ENCODE results near the gene PCDH9.

PCDH9 gene

GRCh38 chr13:66693656-66694055 lies 536.5 kb downstream of the PCDH9 start:
- TF ChIP-seq CTCF (conservative IDR thresholded peaks at IDR 0.05; ENCODE audit: low read depth, low read length), result no peak
- Histone ChIP-seq H3K27me3 (ENCODE audit: insufficient read depth, low read depth) (no peaks in the 10 kb centered on the region), H3K4me2 (no peak overlapping the region), H3K4me3 (IDR thresholded peaks at IDR 0.05; ENCODE audit: insufficient read depth, low read depth, low read length) (no peak overlapping the region), H3K9ac (no peak overlapping the region), H3K27ac (no peak overlapping the region), H3K4me1 (ENCODE audit: low read depth, poor library complexity, severe bottlenecking) (peaks cover 6% of the 10 kb centered on the region), H3K36me3 (ENCODE audit: insufficient read depth) (no peaks in the 10 kb centered on the region), H4K20me1 (ENCODE audit: insufficient read depth) (no peaks in the 10 kb centered on the region), H2AFZ (ENCODE audit: low read depth) (no peak overlapping the region), H3K79me2 (ENCODE audit: insufficient read depth, low read depth) (no peaks in the 10 kb centered on the region)

GRCh38 chr13:66691149-66691548 lies 539.0 kb downstream of the PCDH9 start:
- H3K36me3 ChIP-seq (ENCODE audit: insufficient read depth), result no peaks in the 10 kb centered on the region
- TF ChIP-seq CTCF (conservative IDR thresholded peaks at IDR 0.05; ENCODE audit: low read depth, low read length), result no peak
- H2AFZ ChIP-seq (ENCODE audit: low read depth), result no peak overlapping the region
- no peaks in the 10 kb centered on the region for H4K20me1 ChIP-seq (ENCODE audit: insufficient read depth)
- no peak overlapping the region for H3K4me2 ChIP-seq
- H3K79me2 ChIP-seq (ENCODE audit: insufficient read depth, low read depth), result no peaks in the 10 kb centered on the region
- H3K4me3 ChIP-seq (IDR thresholded peaks at IDR 0.05; ENCODE audit: insufficient read depth, low read depth, low read length), result no peak overlapping the region
- no peak overlapping the region for H3K27ac ChIP-seq
- H3K9ac ChIP-seq, result no peak overlapping the region
- peaks cover 6% of the 10 kb centered on the region for H3K4me1 ChIP-seq (ENCODE audit: low read depth, poor library complexity, severe bottlenecking)
- no peaks in the 10 kb centered on the region for H3K27me3 ChIP-seq (ENCODE audit: insufficient read depth, low read depth)

GRCh38 chr13:66689628-66690027 lies 540.5 kb downstream of the PCDH9 start:
- no peaks in the 10 kb centered on the region for H3K79me2 ChIP-seq (ENCODE audit: insufficient read depth, low read depth)
- TF ChIP-seq CTCF (conservative IDR thresholded peaks at IDR 0.05; ENCODE audit: low read depth, low read length), result no peak
- no peaks in the 10 kb centered on the region for H4K20me1 ChIP-seq (ENCODE audit: insufficient read depth)
- H2AFZ ChIP-seq (ENCODE audit: low read depth), result no peak overlapping the region
- H3K4me2 ChIP-seq, result no peak overlapping the region
- no peak overlapping the region for H3K27ac ChIP-seq
- peaks cover 6% of the 10 kb centered on the region for H3K4me1 ChIP-seq (ENCODE audit: low read depth, poor library complexity, severe bottlenecking)
- no peak overlapping the region for H3K4me3 ChIP-seq (IDR thresholded peaks at IDR 0.05; ENCODE audit: insufficient read depth, low read depth, low read length)
- H3K9ac ChIP-seq, result no peak overlapping the region
- no peaks in the 10 kb centered on the region for H3K27me3 ChIP-seq (ENCODE audit: insufficient read depth, low read depth)
- no peaks in the 10 kb centered on the region for H3K36me3 ChIP-seq (ENCODE audit: insufficient read depth)

GRCh38 chr13:66689037-66689619 lies 541.0 kb downstream of the PCDH9 start:
- H3K4me1 ChIP-seq (ENCODE audit: low read depth, poor library complexity, severe bottlenecking), result peaks cover 6% of the 10 kb centered on the region
- H3K9ac ChIP-seq, result no peak overlapping the region
- no peak overlapping the region for H2AFZ ChIP-seq (ENCODE audit: low read depth)
- no peaks in the 10 kb centered on the region for H3K27me3 ChIP-seq (ENCODE audit: insufficient read depth, low read depth)
- H3K79me2 ChIP-seq (ENCODE audit: insufficient read depth, low read depth), result no peaks in the 10 kb centered on the region
- no peak overlapping the region for H3K4me3 ChIP-seq (IDR thresholded peaks at IDR 0.05; ENCODE audit: insufficient read depth, low read depth, low read length)
- no peaks in the 10 kb centered on the region for H3K36me3 ChIP-seq (ENCODE audit: insufficient read depth)
- H3K27ac ChIP-seq, result no peak overlapping the region
- H3K4me2 ChIP-seq, result no peak overlapping the region
- no peak for TF ChIP-seq CTCF (conservative IDR thresholded peaks at IDR 0.05; ENCODE audit: low read depth, low read length)
- no peaks in the 10 kb centered on the region for H4K20me1 ChIP-seq (ENCODE audit: insufficient read depth)

Measured in KMS-11 (cell line).